Sigmoid colon (tissue), 4 donors: ENCODE data around the gene CTSE.

ENCODE experiments used
- CTCF ChIP-seq, 4 experiments: fragments of 450-650 bp in 3 of 4; fragments of 200-600 bp in 1 of 4; IDR thresholded peaks; one replicate each; pipeline ENCODE4 v1.5.1; 2016 to 2019; ENCODE audit warnings: antibody characterized with exemption in 4 of 4, mild to moderate bottlenecking in 3 of 4, moderate library complexity in 2 of 4
- EP300 ChIP-seq, 4 donors: sonication (generic); formaldehyde crosslinking; IDR thresholded peaks; one replicate each; pipeline ENCODE4 v1.6.1; 2017; ENCODE audit warnings: antibody characterized with exemption in 4 of 4
- POLR2A ChIP-seq, 2 donors: fragments of 450-650 bp; IDR thresholded peaks; one replicate each; pipeline ENCODE4 v1.6.1; 2016; ENCODE audit warnings: antibody characterized with exemption in 2 of 2, mild to moderate bottlenecking in 2 of 2, moderate library complexity in 2 of 2
- POLR2AphosphoS5 ChIP-seq, 4 donors: sonication (generic); formaldehyde crosslinking; IDR thresholded peaks; one replicate each; pipeline ENCODE4 v1.6.1; 2017; ENCODE audit warnings: antibody characterized with exemption in 4 of 4

- TF ChIP-seq CTCF (IDR thresholded peaks at IDR 0.05) (no peak), POLR2AphosphoS5 (IDR thresholded peaks at IDR 0.05) (no peak), POLR2A (IDR thresholded peaks at IDR 0.05) (no peak), EP300 (IDR thresholded peaks at IDR 0.05) (no peak)
These were observed 52.6 kb downstream of the CTSE start for GRCh38 chr1:205971082-205971481.
